Neural progenitor cell (in vitro differentiated cells): ENCODE data around the gene INSRR.

Experiments used
- EZH2 ChIP-seq: fragments of 200-600 bp; sonication (generic); IDR thresholded peaks from 2 replicates; pipeline ENCODE4 v1.6.1; 2017; ENCODE audit warnings: antibody characterized with exemption, mild to moderate bottlenecking, moderate library complexity
- TF ChIP-seq, protein P1 (sequence below): fragments of 200-600 bp; sonication (generic); IDR thresholded peaks from 2 replicates; pipeline ENCODE4 v1.5.1; 2017; ENCODE audit warnings: antibody characterized with exemption, mild to moderate bottlenecking

GRCh38 chr1:156796340-156797097, 62.4 kb downstream of the INSRR start:
- TF ChIP-seq, protein P1, sequence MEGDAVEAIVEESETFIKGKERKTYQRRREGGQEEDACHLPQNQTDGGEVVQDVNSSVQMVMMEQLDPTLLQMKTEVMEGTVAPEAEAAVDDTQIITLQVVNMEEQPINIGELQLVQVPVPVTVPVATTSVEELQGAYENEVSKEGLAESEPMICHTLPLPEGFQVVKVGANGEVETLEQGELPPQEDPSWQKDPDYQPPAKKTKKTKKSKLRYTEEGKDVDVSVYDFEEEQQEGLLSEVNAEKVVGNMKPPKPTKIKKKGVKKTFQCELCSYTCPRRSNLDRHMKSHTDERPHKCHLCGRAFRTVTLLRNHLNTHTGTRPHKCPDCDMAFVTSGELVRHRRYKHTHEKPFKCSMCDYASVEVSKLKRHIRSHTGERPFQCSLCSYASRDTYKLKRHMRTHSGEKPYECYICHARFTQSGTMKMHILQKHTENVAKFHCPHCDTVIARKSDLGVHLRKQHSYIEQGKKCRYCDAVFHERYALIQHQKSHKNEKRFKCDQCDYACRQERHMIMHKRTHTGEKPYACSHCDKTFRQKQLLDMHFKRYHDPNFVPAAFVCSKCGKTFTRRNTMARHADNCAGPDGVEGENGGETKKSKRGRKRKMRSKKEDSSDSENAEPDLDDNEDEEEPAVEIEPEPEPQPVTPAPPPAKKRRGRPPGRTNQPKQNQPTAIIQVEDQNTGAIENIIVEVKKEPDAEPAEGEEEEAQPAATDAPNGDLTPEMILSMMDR = no peak
- no peak for TF ChIP-seq EZH2
